ENCODE data around the gene SH3GL3.

- TF ChIP-seq TCF12 (IDR thresholded peaks at IDR 0.05; ENCODE audit: low read depth, low read length) (no peak), EP300 (IDR thresholded peaks at IDR 0.05; ENCODE audit: borderline replicate concordance in 1 of 2, low read depth in 2 of 2, low read length in 2 of 2) (no peak), POLR2A (IDR thresholded peaks at IDR 0.05; ENCODE audit: control extremely low read depth in 1 of 2, low read depth in 2 of 2, low read length in 2 of 2) (no peak), MAX (IDR thresholded peaks at IDR 0.05) (no peak), CTCF (IDR thresholded peaks at IDR 0.05; ENCODE audit: control extremely low read depth in 1 of 3, insufficient read depth in 1 of 3, low read depth in 1 of 3, low read length in 3 of 3) (no peak), NANOG (IDR thresholded peaks at IDR 0.05; ENCODE audit: insufficient read depth, low read depth, low read length, poor library complexity, severe bottlenecking) (no peak), JUND (IDR thresholded peaks at IDR 0.05; ENCODE audit: low read length) (no peak), HDAC2 (IDR thresholded peaks at IDR 0.05; ENCODE audit: borderline replicate concordance in 1 of 2, low read depth in 2 of 2, low read length in 2 of 2) (no peak), TAF1 (IDR thresholded peaks at IDR 0.05; ENCODE audit: low read depth, low read length) (no peak), CHD2 (IDR thresholded peaks at IDR 0.05; ENCODE audit: low read length) (no peak)
Observed at GRCh38 chr15:83538682-83539081, 91.5 kb downstream of the SH3GL3 start.

Data from H1 (cell line).